Tibial nerve (tissue), 4 donors: ENCODE measurements around the gene APBA1. TPM values are rescaled to one million over a fixed set of nuclear protein-coding genes. Genes with fewer than 3 reads are reported as not detected.

Experiments
- DNase-seq, 2 donors: peaks; one replicate each; pipeline ENCODE4 v3.0.0-alpha.2; 2019; ENCODE audit warnings: low spot score in 2 of 2
- H3K27ac ChIP-seq, 4 donors: fragments of 200-600 bp; sonication (generic) in 3 of 4; one replicate each; pipeline ENCODE4 v1.5.1; 2017 to 2019; ENCODE audit warnings: mild to moderate bottlenecking in 1 of 4
- H3K27me3 ChIP-seq, 2 donors: fragments of 200-600 bp; sonication (generic) in 1 of 2; one replicate each; pipeline versions ENCODE4 v1.5.1 to v1.6.0; 2017 to 2019
- H3K36me3 ChIP-seq, 3 donors: fragments of 200-600 bp; sonication (generic); one replicate each; pipeline ENCODE4 v1.5.1; 2018 to 2019
- H3K4me1 ChIP-seq, 4 donors: fragments of 200-600 bp; sonication (generic) in 3 of 4; one replicate each; pipeline ENCODE4 v1.5.1; 2017 to 2019
- H3K4me3 ChIP-seq, 4 donors: fragments of 200-600 bp; sonication (generic) in 3 of 4; one replicate each; pipeline ENCODE4 v1.5.1; 2017 to 2019; ENCODE audit warnings: mild to moderate bottlenecking in 1 of 4, moderate library complexity in 1 of 4
- H3K9me3 ChIP-seq, 4 donors: fragments of 200-600 bp; sonication (generic) in 3 of 4; one replicate each; pipeline ENCODE4 v1.5.1; 2017 to 2019
- EP300 ChIP-seq, 2 donors: sonication (generic); formaldehyde crosslinking; IDR thresholded peaks; one replicate each; pipeline ENCODE4 v1.6.1; 2017; ENCODE audit warnings: antibody characterized with exemption in 2 of 2, mild to moderate bottlenecking in 1 of 2
- POLR2A ChIP-seq, 2 donors: fragments of 450-650 bp; IDR thresholded peaks; one replicate each; pipeline ENCODE4 v1.6.1; 2017; ENCODE audit warnings: antibody characterized with exemption in 2 of 2, mild to moderate bottlenecking in 2 of 2, moderate library complexity in 2 of 2
- WGBS, 2 donors: methylation state at CpG; one replicate each; pipeline ENCODE4 v1.1.5; 2018; 5-methylcytosine and 5-hydroxymethylcytosine counted together
- total RNA-seq, 4 donors: library from RNA; depleted of rRNA; stranded (reverse); fragments of >200 nt; gene quantifications; one replicate each; pipeline ENCODE4 v1.1.0, GENCODE V29; 2016
- TF ChIP-seq, protein P1 (sequence below), 5 experiments: fragments of 200-600 bp in 3 of 5; fragments of 450-650 bp in 2 of 5; sonication (generic) in 3 of 5; IDR thresholded peaks; one replicate each; pipeline ENCODE4 v1.5.1; 2016 to 2019; ENCODE audit warnings: antibody characterized with exemption in 5 of 5, mild to moderate bottlenecking in 3 of 5, moderate library complexity in 2 of 5

Gene APBA1
- total RNA-seq = 10 to 100 TPM in 2 of 4 donors, 1 to 10 TPM in 2; 8.4 to 14.4 (median 9.8) TPM

DNA sequence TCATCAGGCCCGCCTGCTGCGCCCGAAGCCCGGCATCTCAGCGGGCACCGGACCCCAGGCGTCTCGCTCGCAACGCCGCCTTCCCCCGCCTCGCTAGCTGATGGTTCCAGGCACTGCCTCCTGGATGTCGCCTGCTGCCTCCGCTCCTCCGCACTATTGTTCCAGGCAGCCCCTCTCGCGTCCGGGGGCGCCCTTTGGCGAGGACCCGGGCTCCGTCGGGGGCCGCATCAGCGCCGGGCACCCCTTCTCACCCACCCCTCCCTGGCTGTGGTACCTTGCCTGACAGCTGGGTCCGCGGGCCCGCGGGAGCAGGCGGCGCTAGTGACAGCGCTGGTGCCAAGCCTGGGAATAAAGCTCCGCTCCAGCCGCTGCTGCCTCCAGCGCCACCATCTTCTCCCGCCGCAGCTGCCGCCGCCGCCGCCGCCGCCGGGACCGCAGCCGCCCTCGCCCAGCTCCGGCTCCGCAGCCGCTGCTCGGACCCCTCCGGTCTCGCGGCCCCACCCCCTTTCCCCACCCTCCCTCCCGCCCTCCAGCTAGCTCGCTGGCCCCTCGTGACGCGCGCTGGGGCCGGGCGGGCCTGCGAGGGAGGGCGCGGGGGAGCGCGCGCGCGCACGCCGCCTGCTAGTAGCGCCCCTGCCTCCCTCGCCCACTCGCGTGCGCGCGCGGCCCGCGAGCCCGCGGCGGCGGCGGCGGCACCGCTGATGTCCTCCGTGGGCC is at the start of gene APBA1:
APBA1 (minus strand) TSS at position 493 of the 717 bp plus-strand sequence.
- TF ChIP-seq EP300 (IDR thresholded peaks at IDR 0.05) (no peak), POLR2A (IDR thresholded peaks at IDR 0.05) (peak in 1 of 2 donors; percentile 42)
- TF ChIP-seq, protein P1, sequence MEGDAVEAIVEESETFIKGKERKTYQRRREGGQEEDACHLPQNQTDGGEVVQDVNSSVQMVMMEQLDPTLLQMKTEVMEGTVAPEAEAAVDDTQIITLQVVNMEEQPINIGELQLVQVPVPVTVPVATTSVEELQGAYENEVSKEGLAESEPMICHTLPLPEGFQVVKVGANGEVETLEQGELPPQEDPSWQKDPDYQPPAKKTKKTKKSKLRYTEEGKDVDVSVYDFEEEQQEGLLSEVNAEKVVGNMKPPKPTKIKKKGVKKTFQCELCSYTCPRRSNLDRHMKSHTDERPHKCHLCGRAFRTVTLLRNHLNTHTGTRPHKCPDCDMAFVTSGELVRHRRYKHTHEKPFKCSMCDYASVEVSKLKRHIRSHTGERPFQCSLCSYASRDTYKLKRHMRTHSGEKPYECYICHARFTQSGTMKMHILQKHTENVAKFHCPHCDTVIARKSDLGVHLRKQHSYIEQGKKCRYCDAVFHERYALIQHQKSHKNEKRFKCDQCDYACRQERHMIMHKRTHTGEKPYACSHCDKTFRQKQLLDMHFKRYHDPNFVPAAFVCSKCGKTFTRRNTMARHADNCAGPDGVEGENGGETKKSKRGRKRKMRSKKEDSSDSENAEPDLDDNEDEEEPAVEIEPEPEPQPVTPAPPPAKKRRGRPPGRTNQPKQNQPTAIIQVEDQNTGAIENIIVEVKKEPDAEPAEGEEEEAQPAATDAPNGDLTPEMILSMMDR (IDR thresholded peaks at IDR 0.05) = peak in 1 of 5 experiments; percentile 13
- peaks cover 0 to 24% (median 3%) of the 10 kb centered on the region in 4 donors for H3K4me1 ChIP-seq
- no peaks in the 10 kb centered on the region for H3K9me3 ChIP-seq
- peak within 1 kb of the TSS; percentile 78 to 93 (median 84) for H3K27ac ChIP-seq
- peak within 1 kb of the TSS; percentile 67 to 85 (median 77) for H3K4me3 ChIP-seq
- no peaks in the 10 kb centered on the region for H3K36me3 ChIP-seq
- 0 to 1% methylated on average over 37 of the region's 92 CpGs for WGBS, 2 donors
- peak; percentile 31 to 52 for DNase-seq
- no peaks in the 10 kb centered on the region for H3K27me3 ChIP-seq

- Histone ChIP-seq H3K9me3 (no peaks in the 10 kb centered on the region), H3K27ac (no peak overlapping the region), H3K27me3 (no peaks in the 10 kb centered on the region), H3K36me3 (peaks cover 0 to 89% (median 4%) of the 10 kb centered on the region in 3 donors), H3K4me3 (no peak overlapping the region), H3K4me1 (no peaks in the 10 kb centered on the region)
- no peak for DNase-seq
- TF ChIP-seq EP300 (IDR thresholded peaks at IDR 0.05) = no peak
- TF ChIP-seq, protein P1 (IDR thresholded peaks at IDR 0.05) = no peak
- WGBS, 2 donors = 93 to 94% methylated on average over 2 of the region's 2 CpGs
These were observed 47.8 kb upstream of the APBA1 start for GRCh38 chr9:69719983-69720382.

DNA sequence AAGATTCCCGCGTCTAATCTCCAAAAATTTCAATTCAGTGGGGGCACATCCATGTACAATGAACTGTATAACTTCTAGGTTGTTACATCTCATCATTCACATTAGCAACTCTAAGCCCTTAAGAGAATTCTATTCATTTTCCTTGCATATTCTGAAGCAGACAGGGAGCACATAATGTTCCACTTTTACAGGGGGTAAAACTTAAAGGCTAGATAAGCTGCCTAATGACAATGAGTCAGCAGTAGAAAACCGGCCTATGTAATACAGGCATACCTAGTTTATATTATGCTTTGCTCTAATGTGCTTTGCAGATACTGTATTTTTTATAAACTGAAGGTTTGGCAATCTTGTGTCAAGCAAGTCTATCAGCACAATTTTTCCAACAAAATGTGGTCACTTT is 47.2 kb upstream of the APBA1 start:
- Histone ChIP-seq H3K27me3 (no peaks in the 10 kb centered on the region), H3K4me3 (no peak overlapping the region), H3K27ac (no peak overlapping the region), H3K4me1 (no peaks in the 10 kb centered on the region), H3K9me3 (no peaks in the 10 kb centered on the region), H3K36me3 (peaks cover 0 to 85% (median 4%) of the 10 kb centered on the region in 3 donors)
- DNase-seq = no peak
- TF ChIP-seq EP300 (IDR thresholded peaks at IDR 0.05) = no peak
- TF ChIP-seq, protein P1 (IDR thresholded peaks at IDR 0.05) = no peak
- TF ChIP-seq POLR2A (IDR thresholded peaks at IDR 0.05) = no peak
- WGBS, 2 donors = 92 to 97% methylated on average over 3 of the region's 3 CpGs

DNA sequence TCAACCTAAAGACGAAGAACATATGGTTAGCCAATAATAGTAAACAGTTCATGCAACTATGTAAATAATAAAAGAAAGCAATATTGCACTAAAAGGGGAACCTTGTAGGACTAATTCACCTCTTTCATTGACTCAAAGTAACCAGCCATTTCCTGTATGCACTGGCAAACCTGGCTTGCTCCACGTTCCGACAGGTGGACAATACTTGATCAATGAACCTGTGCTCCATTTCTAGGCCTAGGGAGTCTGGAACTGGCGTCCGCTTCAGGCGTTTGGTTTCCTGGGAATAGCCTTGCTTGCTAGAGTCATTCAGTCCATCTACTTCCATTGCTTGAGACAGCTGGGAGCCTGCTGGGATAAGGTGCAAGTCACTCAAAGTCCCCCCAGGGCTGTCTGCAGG is 46.0 kb upstream of the APBA1 start:
- no peaks in the 10 kb centered on the region for H3K9me3 ChIP-seq
- peaks cover 0 to 81% (median 4%) of the 10 kb centered on the region in 3 donors for H3K36me3 ChIP-seq
- no peak overlapping the region for H3K4me3 ChIP-seq
- no peaks in the 10 kb centered on the region for H3K4me1 ChIP-seq
- TF ChIP-seq, protein P1 (IDR thresholded peaks at IDR 0.05) = no peak
- TF ChIP-seq EP300 (IDR thresholded peaks at IDR 0.05) (no peak), POLR2A (IDR thresholded peaks at IDR 0.05) (no peak)
- no peak overlapping the region for H3K27ac ChIP-seq
- H3K27me3 ChIP-seq = no peaks in the 10 kb centered on the region
- no peak for DNase-seq
- WGBS, 2 donors = 88 to 94% methylated on average over 6 of the region's 6 CpGs

- Histone ChIP-seq H3K36me3 (peaks cover 0 to 67% (median under 1%) of the 10 kb centered on the region in 3 donors), H3K27me3 (no peaks in the 10 kb centered on the region), H3K9me3 (no peaks in the 10 kb centered on the region), H3K4me3 (no peak overlapping the region), H3K4me1 (no peaks in the 10 kb centered on the region), H3K27ac (no peak overlapping the region)
- DNase-seq = no peak
- TF ChIP-seq, protein P1 (IDR thresholded peaks at IDR 0.05) = no peak
- no peak for TF ChIP-seq EP300 (IDR thresholded peaks at IDR 0.05)
- TF ChIP-seq POLR2A (IDR thresholded peaks at IDR 0.05) = no peak
- 93 to 100% methylated on average over 1 of the region's 1 CpG for WGBS, 2 donors
These were observed 43.7 kb upstream of the APBA1 start for GRCh38 chr9:69715825-69716224.
